ENCODE data around the gene MRPL42. TPM values are rescaled to one million over a fixed set of nuclear protein-coding genes. Genes with fewer than 3 reads are reported as not detected.
"Not testable (repeated sequence)": the region's sequence is repeated elsewhere in the genome, so short reads cannot be mapped to it uniquely, and the experiment has no call there.

Gene MRPL42
- total RNA-seq, 2 donors from 2014 or later: 76.4 to 82.8 TPM

DNA sequence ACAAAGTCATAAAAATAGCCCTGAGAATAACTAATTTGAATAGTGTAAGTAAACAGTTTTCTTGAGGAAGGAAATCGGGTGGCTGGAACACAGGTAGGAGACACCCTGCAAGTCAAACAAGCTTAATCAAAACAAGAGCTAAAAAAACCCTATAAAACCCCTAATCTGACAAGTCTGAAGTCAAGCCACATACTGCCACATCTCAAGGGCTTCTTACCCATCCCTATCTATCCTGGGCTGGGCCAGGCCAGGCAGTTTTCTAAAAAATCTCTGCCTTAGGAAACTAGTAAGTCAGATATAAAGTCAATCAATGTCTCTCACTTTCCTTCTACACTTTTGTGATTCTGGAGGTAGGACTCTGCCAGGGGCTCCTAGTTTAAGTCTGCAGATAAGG, 40.9 kb upstream of the MRPL42 start:
- no peak overlapping the region for H3K9ac ChIP-seq (ENCODE audit: low read depth in 2 of 2, low read length in 2 of 2)
- no peak overlapping the region for H3K27ac ChIP-seq
- peaks cover 7% of the 10 kb centered on the region for H3K4me1 ChIP-seq
- DNase-seq: no peak
- TF ChIP-seq, protein P1, sequence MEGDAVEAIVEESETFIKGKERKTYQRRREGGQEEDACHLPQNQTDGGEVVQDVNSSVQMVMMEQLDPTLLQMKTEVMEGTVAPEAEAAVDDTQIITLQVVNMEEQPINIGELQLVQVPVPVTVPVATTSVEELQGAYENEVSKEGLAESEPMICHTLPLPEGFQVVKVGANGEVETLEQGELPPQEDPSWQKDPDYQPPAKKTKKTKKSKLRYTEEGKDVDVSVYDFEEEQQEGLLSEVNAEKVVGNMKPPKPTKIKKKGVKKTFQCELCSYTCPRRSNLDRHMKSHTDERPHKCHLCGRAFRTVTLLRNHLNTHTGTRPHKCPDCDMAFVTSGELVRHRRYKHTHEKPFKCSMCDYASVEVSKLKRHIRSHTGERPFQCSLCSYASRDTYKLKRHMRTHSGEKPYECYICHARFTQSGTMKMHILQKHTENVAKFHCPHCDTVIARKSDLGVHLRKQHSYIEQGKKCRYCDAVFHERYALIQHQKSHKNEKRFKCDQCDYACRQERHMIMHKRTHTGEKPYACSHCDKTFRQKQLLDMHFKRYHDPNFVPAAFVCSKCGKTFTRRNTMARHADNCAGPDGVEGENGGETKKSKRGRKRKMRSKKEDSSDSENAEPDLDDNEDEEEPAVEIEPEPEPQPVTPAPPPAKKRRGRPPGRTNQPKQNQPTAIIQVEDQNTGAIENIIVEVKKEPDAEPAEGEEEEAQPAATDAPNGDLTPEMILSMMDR (IDR thresholded peaks at IDR 0.05): no peak
- no peaks in the 10 kb centered on the region for H3K27me3 ChIP-seq
- intact Hi-C loops (cut with DNase I): loop anchor here (10.0 kb wide), 1 partner anchor 642 kb away; no protein-coding TSS in a partner anchor
- H3K36me3 ChIP-seq: no peaks in the 10 kb centered on the region
- H3K4me3 ChIP-seq: no peak overlapping the region
- H3K9me3 ChIP-seq: no peaks in the 10 kb centered on the region

DNA sequence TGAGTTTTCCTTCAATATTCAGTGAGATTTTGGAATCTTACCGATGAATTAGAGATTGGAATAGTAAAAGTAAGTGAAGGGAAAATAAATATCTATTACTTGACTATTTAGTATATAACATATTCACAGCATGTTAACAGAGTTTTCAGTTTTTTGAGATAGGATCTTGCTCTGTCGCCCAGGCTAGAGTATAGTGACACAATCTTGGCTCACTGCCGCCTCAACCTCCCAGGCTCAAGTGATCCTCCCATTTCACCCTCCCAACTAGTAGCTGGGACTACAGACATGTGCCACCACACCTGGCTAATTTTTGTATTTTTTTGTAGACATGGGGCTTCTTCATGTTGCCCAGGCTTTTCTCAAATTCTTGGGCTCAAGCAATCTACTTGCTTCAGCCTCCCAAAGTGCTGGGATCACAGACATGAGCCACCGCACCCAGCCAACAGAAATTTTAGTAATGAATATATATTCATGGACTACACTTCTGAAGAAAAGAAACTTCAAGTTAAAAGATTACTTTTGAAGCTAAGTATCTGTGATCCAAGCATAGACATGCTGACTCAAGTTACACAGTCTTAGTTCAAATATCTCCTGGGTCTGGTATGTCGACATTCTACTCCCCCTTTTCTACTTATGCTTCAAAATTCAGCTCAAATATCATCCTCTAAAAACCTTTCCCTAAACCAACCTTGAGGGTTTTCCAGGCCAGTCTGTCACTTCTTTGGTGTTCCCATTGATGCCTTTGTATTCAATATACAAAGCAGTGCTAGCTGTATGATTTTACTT, 39.3 kb upstream of the MRPL42 start:
- Histone ChIP-seq H3K27ac (no peak overlapping the region), H3K9ac (ENCODE audit: low read depth in 2 of 2, low read length in 2 of 2) (no peak overlapping the region), H3K27me3 (no peaks in the 10 kb centered on the region), H3K36me3 (no peaks in the 10 kb centered on the region), H3K9me3 (no peaks in the 10 kb centered on the region), H3K4me3 (no peak overlapping the region), H3K4me1 (peaks cover 7% of the 10 kb centered on the region)
- intact Hi-C loops (cut with DNase I): loop anchor here (10.0 kb wide), 1 partner anchor 643 kb away; no protein-coding TSS in a partner anchor
- TF ChIP-seq, protein P1 (IDR thresholded peaks at IDR 0.05): no peak
- DNase-seq: no peak

DNA sequence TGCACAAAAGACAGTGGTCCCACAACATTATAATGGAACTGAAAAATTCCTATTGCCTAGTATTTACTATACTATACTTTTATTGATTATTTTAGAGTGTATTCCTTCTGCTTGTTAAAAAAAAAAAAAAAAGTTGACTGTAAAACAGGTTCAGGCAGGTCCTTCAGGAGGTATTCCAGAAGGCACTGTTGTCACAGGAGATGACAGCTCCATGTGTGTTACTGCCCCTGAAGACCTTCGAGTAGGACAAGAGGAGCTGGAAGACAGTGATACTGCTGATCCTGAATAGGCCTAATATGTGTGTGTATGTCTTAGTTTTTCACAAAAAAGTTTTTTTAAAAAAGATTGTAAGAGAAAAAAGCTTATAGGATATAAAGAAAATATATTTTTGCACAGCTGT, 37.9 kb upstream of the MRPL42 start:
- TF ChIP-seq, protein P1 (IDR thresholded peaks at IDR 0.05): no peak
- Histone ChIP-seq H3K9me3 (no peaks in the 10 kb centered on the region), H3K9ac (ENCODE audit: low read depth in 2 of 2, low read length in 2 of 2) (no peak overlapping the region), H3K4me3 (no peak overlapping the region), H3K36me3 (no peaks in the 10 kb centered on the region), H3K27me3 (no peaks in the 10 kb centered on the region), H3K27ac (no peak overlapping the region), H3K4me1 (peaks cover 7% of the 10 kb centered on the region)
- intact Hi-C loops (cut with DNase I): loop anchor here (10.0 kb wide), 1 partner anchor 645 kb away; no protein-coding TSS in a partner anchor
- no peak for DNase-seq

DNA sequence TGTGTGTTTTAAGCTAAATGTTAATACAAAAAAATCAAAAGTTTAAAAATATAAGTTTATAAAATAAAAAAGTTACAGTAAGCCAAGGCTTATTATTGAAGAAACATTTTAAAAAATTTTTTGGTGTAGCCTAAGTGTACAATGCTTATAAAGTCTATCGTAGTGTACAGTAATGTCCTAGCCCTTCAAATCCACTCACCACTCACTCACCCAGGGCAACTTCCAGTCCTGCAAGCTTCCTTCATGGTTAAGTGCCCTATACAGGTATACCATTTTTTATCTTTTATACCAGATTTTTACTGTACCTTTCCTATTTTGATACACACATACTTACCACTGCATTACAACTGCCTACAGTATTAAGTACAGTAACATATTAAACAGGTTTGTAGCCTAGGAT, 37.5 kb upstream of the MRPL42 start:
- TF ChIP-seq, protein P1 (IDR thresholded peaks at IDR 0.05): no peak
- Histone ChIP-seq H3K4me3 (no peak overlapping the region), H3K9me3 (no peaks in the 10 kb centered on the region), H3K4me1 (peaks cover 7% of the 10 kb centered on the region), H3K27ac (no peak overlapping the region), H3K27me3 (no peaks in the 10 kb centered on the region), H3K36me3 (no peaks in the 10 kb centered on the region), H3K9ac (ENCODE audit: low read depth in 2 of 2, low read length in 2 of 2) (no peak overlapping the region)
- intact Hi-C loops (cut with DNase I): loop anchor here (10.0 kb wide), 1 partner anchor 645 kb away; no protein-coding TSS in a partner anchor
- no peak for DNase-seq

DNA sequence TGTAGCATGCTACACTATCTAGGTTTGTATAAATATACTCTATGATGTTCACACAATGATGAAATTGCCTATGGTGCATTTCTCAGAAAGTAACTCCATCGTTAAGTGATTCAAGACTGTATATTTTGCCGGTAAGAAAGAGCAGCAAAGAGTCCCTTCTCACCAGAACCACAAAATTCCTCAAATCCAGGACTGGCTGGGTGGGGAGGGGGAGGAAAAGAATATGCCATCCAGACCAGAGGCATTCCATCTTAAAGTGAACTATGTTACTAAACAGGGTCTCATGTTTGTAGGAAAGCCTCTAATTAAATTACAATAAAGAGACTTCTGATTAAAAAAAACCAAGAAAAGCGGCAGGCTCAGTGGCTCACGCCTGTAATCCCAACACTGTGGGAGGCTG, 37.0 kb upstream of the MRPL42 start:
- no peak for DNase-seq
- Histone ChIP-seq H3K36me3 (no peaks in the 10 kb centered on the region), H3K4me3 (no peak overlapping the region), H3K27ac (no peak overlapping the region), H3K27me3 (no peaks in the 10 kb centered on the region), H3K9ac (ENCODE audit: low read depth in 2 of 2, low read length in 2 of 2) (no peak overlapping the region), H3K9me3 (no peaks in the 10 kb centered on the region), H3K4me1 (peaks cover 7% of the 10 kb centered on the region)
- TF ChIP-seq, protein P1 (IDR thresholded peaks at IDR 0.05): no peak
- intact Hi-C loops (cut with DNase I): no loop called here

DNA sequence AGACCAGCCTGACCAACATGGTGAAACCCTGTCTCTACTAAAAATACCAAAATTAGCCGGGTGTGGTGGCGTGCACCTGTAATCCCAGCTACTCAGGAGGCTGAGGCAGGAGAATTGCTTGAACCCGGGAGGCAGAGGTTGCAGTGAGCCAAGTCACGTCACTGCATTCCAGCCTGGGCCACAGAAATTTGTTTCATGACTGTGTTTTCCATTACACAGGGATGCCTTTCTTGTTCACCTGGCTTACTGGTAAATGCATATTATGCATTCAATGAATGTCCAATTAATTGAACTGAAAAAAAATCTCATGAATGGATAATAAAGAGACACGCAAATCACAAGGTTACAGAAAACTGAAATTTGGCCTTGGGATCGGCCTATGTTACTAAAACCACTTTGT, 35.3 kb upstream of the MRPL42 start:
- H3K36me3 ChIP-seq; H3K4me1 ChIP-seq; DNase-seq; H3K9me3 ChIP-seq; intact Hi-C loops (cut with DNase I); H3K27ac ChIP-seq; H3K9ac ChIP-seq (ENCODE audit: low read depth in 2 of 2, low read length in 2 of 2); H3K27me3 ChIP-seq; H3K4me3 ChIP-seq: not testable (repeated sequence)
